Effector memory CD4-positive, alpha-beta T cell (primary cell): Measurements from ENCODE around the gene ATP8B2.

Experiments
- DNase-seq, 3 donors: peaks; one replicate each; pipeline ENCODE4 v3.0.0-alpha.2; 2020
- H3K27ac ChIP-seq: 2 replicates; pipeline ENCODE4 v1.7.0; 2013; ENCODE audit warnings: mild to moderate bottlenecking, low read length, moderate library complexity; ENCODE audit not compliant: insufficient read depth, poor library complexity, severe bottlenecking
- H3K27me3 ChIP-seq: replicated peaks from 2 replicates; pipeline ENCODE4 v1.7.0; 2013; ENCODE audit warnings: mild to moderate bottlenecking, low read length; ENCODE audit not compliant: insufficient read depth, control insufficient read depth, poor library complexity, severe bottlenecking
- H3K36me3 ChIP-seq: 2 replicates; pipeline ENCODE4 v1.7.0; 2013; ENCODE audit warnings: mild to moderate bottlenecking, low read length, moderate library complexity; ENCODE audit not compliant: control insufficient read depth, insufficient read depth
- H3K4me1 ChIP-seq: 2 replicates; pipeline ENCODE4 v1.7.0; 2013; ENCODE audit warnings: low read length, mild to moderate bottlenecking; ENCODE audit not compliant: control insufficient read depth, insufficient read depth, poor library complexity, severe bottlenecking
- H3K4me3 ChIP-seq: 2 replicates; pipeline ENCODE4 v1.7.0; 2013; ENCODE audit warnings: low read length, low read depth, mild to moderate bottlenecking; ENCODE audit not compliant: insufficient read depth, poor library complexity, severe bottlenecking
- H3K9me3 ChIP-seq: 2 replicates; pipeline ENCODE4 v1.7.0; 2013; ENCODE audit warnings: mild to moderate bottlenecking, low read length, moderate library complexity; ENCODE audit not compliant: control insufficient read depth

The ATP8B2 gene

GRCh38 chr1:154324241-154324640, 1.1 kb upstream of the ATP8B2 start:
- no peak for DNase-seq
- peaks cover 33% of the 10 kb centered on the region for H3K4me1 ChIP-seq
- no peaks in the 10 kb centered on the region for H3K9me3 ChIP-seq
- no peaks in the 10 kb centered on the region for H3K27me3 ChIP-seq
- no peak overlapping the region for H3K27ac ChIP-seq
- peak overlapping the region; percentile 75 for H3K4me3 ChIP-seq
- H3K36me3 ChIP-seq, result no peaks in the 10 kb centered on the region

GRCh38 chr1:154325583-154326545, 539 bp downstream of the ATP8B2 start:
- peak overlapping the region; percentile 87 for H3K27ac ChIP-seq
- no peaks in the 10 kb centered on the region for H3K27me3 ChIP-seq
- peaks cover 49% of the 10 kb centered on the region for H3K4me1 ChIP-seq
- peaks cover 5% of the 10 kb centered on the region for H3K36me3 ChIP-seq
- H3K4me3 ChIP-seq, result peak overlapping the region; percentile 75
- H3K9me3 ChIP-seq, result no peaks in the 10 kb centered on the region
- peak in 2 of 3 donors; percentile 37 to 54 for DNase-seq

- Histone ChIP-seq H3K9me3 (no peaks in the 10 kb centered on the region), H3K4me1 (peaks cover 58% of the 10 kb centered on the region), H3K4me3 (peak overlapping the region; percentile 75), H3K27ac (peak overlapping the region; percentile 87), H3K36me3 (peaks cover 14% of the 10 kb centered on the region), H3K27me3 (no peaks in the 10 kb centered on the region)
- no peak for DNase-seq
Measured at GRCh38 chr1:154326546-154327465, 1.5 kb downstream of the ATP8B2 start.

GRCh38 chr1:154327466-154328317, 2.4 kb downstream of the ATP8B2 start:
- peak overlapping the region; percentile 75 for H3K4me3 ChIP-seq
- H3K27me3 ChIP-seq, result no peaks in the 10 kb centered on the region
- H3K36me3 ChIP-seq, result peaks cover 23% of the 10 kb centered on the region
- H3K4me1 ChIP-seq, result peaks cover 58% of the 10 kb centered on the region
- peak in 2 of 3 donors; percentile 28 to 42 for DNase-seq
- H3K27ac ChIP-seq, result peak overlapping the region; percentile 87
- H3K9me3 ChIP-seq, result no peaks in the 10 kb centered on the region

- peak overlapping the region; percentile 87 for H3K27ac ChIP-seq
- peaks cover 26% of the 10 kb centered on the region for H3K36me3 ChIP-seq
- peaks cover 58% of the 10 kb centered on the region for H3K4me1 ChIP-seq
- H3K4me3 ChIP-seq, result peak overlapping the region; percentile 75
- H3K27me3 ChIP-seq, result no peaks in the 10 kb centered on the region
- DNase-seq, result peak; percentile 77 to 85 (median 85)
- no peaks in the 10 kb centered on the region for H3K9me3 ChIP-seq
Measured at GRCh38 chr1:154328318-154329151, 3.2 kb downstream of the ATP8B2 start.

GRCh38 chr1:154329152-154329521, 3.8 kb downstream of the ATP8B2 start:
- Histone ChIP-seq H3K36me3 (peaks cover 30% of the 10 kb centered on the region), H3K27me3 (no peaks in the 10 kb centered on the region), H3K4me3 (peak overlapping the region; percentile 63), H3K9me3 (no peaks in the 10 kb centered on the region), H3K27ac (peak overlapping the region; percentile 87), H3K4me1 (peaks cover 61% of the 10 kb centered on the region)
- no peak for DNase-seq

GRCh38 chr1:154329551-154330131, 4.3 kb downstream of the ATP8B2 start:
- Histone ChIP-seq H3K9me3 (no peaks in the 10 kb centered on the region), H3K4me1 (peaks cover 62% of the 10 kb centered on the region), H3K27ac (peak overlapping the region; percentile 87), H3K36me3 (peaks cover 35% of the 10 kb centered on the region), H3K4me3 (peak overlapping the region; percentile 63), H3K27me3 (no peaks in the 10 kb centered on the region)
- no peak for DNase-seq

- Histone ChIP-seq H3K4me3 (peak overlapping the region; percentile 63), H3K36me3 (peaks cover 37% of the 10 kb centered on the region), H3K27me3 (no peaks in the 10 kb centered on the region), H3K9me3 (no peaks in the 10 kb centered on the region), H3K4me1 (peaks cover 68% of the 10 kb centered on the region), H3K27ac (peak overlapping the region; percentile 87)
- DNase-seq, result no peak
Measured at GRCh38 chr1:154330669-154331068, 5.3 kb downstream of the ATP8B2 start.
